NT2/D1 (cell line): ENCODE measurements around the gene KIF12.

Experiments
- DNase-seq: peaks from one replicate; pipeline ENCODE4 v3.0.0-alpha.2; 2011; ENCODE audit warnings: low read depth, low spot score
- H3K27me3 ChIP-seq: 2 replicates; pipeline ENCODE4 v1.6.0; 2011; ENCODE audit warnings: mild to moderate bottlenecking; ENCODE audit not compliant: insufficient read length, insufficient read depth
- H3K36me3 ChIP-seq: 2 replicates; pipeline ENCODE4 v1.6.1; 2011; ENCODE audit warnings: mild to moderate bottlenecking, low read length, mixed read lengths; ENCODE audit not compliant: insufficient read depth, insufficient read length
- H3K4me1 ChIP-seq: 2 replicates; pipeline ENCODE4 v1.5.1; 2011; ENCODE audit not compliant: insufficient read depth, insufficient read length
- H3K4me3 ChIP-seq: 2 replicates; pipeline ENCODE4 v1.5.1; 2011; ENCODE audit warnings: low read depth; ENCODE audit not compliant: insufficient read length
- H3K9ac ChIP-seq: 2 replicates; pipeline ENCODE4 v1.6.0; 2011; ENCODE audit warnings: low read depth; ENCODE audit not compliant: insufficient read length
- H3K9me3 ChIP-seq: 2 replicates; pipeline ENCODE4 v1.5.1; 2011; ENCODE audit warnings: mild to moderate bottlenecking, low read length; ENCODE audit not compliant: insufficient read depth
- SUZ12 ChIP-seq: IDR thresholded peaks from 2 replicates; pipeline ENCODE4 v1.6.1; 2011; ENCODE audit not compliant: insufficient read length, insufficient read depth; ENCODE audit errors: extremely low read depth
- YY1 ChIP-seq: IDR thresholded peaks from 2 replicates; pipeline ENCODE4 v1.6.1; 2011; ENCODE audit not compliant: insufficient read length, insufficient read depth
- ZNF274 ChIP-seq: IDR thresholded peaks from 2 replicates; pipeline ENCODE4 v1.6.1; 2011; ENCODE audit warnings: mild to moderate bottlenecking, low read depth, low read length

KIF12 gene

DNA sequence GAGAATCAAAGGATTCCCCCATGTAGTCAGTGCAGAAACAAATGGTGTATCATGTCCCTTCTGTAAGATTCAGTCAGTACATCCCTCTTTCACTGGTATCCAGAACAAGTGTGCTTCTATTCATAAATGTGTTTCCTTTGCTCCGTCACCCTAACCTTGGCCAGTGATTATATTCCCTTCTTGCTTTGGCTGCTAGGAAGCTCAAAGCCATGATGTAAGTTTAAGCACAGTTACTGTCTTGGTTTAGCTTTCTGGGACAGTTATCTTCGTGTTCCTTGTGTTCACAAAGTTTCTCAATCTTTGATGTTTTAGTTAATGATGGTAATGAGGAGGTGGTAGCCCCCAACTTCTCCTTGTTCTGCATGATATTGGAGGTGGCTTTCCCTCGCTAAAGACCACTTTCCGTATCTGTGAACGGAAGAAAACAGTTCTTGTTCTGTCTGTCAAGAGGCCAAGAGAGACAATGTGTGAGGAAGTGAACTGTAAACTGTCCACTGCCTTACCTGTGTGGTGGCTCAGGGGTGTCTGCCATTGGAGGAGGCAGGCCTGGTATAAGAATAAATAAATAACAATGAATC is 18.8 kb downstream of the KIF12 start:
- no peak overlapping the region for H3K9ac ChIP-seq
- H3K36me3 ChIP-seq, result no peaks in the 10 kb centered on the region
- TF ChIP-seq SUZ12, result no peak
- no peak for TF ChIP-seq ZNF274
- TF ChIP-seq YY1, result no peak
- no peak for DNase-seq
- no peaks in the 10 kb centered on the region for H3K9me3 ChIP-seq
- H3K4me1 ChIP-seq, result peaks cover 8% of the 10 kb centered on the region
- H3K27me3 ChIP-seq, result peaks cover 32% of the 10 kb centered on the region
- no peak overlapping the region for H3K4me3 ChIP-seq

DNA sequence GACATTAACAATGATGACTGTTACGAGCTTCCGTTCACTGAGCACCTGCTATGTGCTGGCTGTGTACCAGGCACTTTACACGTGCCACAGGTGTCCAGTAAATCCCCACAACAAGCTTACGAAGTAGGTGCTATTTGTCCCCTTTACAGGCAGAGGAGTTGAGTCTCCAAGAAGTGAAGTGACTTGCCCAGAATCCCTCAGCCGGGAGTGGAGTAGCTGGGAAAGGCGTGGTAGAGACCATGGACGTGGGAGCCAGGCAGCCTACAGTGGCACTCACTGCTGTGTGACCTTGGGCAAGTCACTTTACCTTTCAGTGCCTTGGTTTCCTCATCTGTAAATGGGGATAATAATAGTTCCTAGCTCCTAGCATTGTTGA is 20.3 kb downstream of the KIF12 start:
- H3K4me1 ChIP-seq, result peaks cover 8% of the 10 kb centered on the region
- no peak for DNase-seq
- TF ChIP-seq SUZ12 (no peak), ZNF274 (no peak), YY1 (no peak)

DNA sequence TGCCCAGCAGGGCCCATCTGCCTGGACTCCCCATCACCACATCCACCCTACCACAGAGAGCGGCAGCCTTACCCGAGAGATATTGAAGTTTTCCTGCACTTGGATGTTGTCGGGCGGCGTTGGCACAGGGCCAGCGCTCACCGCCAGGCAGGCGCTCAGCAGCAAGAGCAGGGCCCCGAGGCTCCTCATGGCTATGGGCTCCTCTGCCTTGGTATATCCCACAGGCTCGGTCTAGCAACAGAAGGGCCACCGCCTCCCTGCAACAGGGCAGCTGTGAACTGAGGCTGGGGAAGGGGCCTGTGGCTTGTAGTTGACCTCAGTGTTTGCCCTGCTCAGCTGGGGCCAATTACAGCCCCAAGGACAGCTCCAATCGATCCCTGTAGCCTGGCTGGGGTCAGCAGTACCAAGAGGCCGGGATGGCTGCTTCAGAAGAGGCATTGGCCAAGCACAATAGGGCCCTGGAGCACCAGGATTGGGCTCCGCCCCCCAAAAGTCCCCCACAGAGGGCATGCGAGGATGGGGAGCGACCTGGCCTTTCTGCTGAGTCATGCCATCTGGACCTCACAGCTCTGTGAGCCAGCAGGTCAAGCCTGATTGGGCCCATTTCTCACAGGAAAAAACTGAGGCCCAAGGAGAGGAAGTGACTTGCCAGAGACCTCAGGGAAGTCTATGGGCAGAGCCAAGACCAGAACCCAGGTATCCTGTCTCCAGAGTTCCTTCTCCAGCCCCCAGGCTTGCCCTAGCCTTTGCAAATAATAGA is 20.9 kb downstream of the KIF12 start, which contains the start of gene AMBP:
Gene AMBP, minus strand, starts transcription at position 280 of the 760 bp plus-strand sequence. Its CDS starts 91 bp downstream, at position 189.
- Histone ChIP-seq H3K4me3 (no peak within 1 kb of the TSS), H3K36me3 (no peaks in the 10 kb centered on the region), H3K4me1 (peaks cover 8% of the 10 kb centered on the region), H3K9me3 (no peaks in the 10 kb centered on the region), H3K27me3 (peaks cover 46% of the 10 kb centered on the region), H3K9ac (no peak within 1 kb of the TSS)
- DNase-seq, result no peak
- TF ChIP-seq SUZ12 (no peak), YY1 (no peak), ZNF274 (no peak)

More for the DNA sequence above, 20.3 kb downstream of the KIF12 start:
- Histone ChIP-seq H3K4me3 (no peak overlapping the region), H3K9me3 (no peaks in the 10 kb centered on the region), H3K9ac (no peak overlapping the region), H3K27me3 (peaks cover 46% of the 10 kb centered on the region), H3K36me3 (no peaks in the 10 kb centered on the region)

DNA sequence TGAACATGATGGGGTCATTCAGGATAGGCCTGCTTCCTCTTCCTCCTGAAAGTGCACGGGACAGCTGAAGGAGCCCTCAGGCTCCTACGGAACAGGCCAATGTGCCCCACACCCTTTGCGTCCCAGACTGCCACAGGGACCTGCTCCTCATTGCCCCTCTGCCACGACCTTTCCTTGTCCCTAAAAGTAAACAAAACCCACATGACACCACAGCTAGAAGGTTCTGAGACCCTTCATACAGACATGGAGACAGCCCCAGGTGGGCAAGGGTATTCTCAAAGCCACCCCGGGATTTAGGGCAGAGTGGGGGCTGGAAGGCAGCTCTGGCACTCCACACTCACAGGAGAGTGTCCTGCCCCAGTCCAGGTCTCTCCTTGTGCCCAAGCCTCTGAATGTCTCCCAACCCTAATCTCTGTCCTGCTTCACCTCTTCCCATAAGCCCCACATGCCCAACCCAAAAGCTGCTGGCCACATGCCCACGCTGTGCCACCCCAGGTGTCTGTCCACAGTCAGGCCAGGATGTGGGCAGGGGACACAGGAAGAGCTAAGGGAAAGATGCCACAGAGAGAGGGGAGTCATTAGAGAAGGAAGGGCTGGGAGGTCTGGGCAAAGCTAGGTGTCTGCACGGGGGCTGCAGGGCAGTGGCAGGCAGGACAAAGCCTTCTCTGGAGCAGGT is 21.8 kb downstream of the KIF12 start:
- Histone ChIP-seq H3K36me3 (no peaks in the 10 kb centered on the region), H3K9ac (no peak overlapping the region), H3K4me1 (peaks cover 8% of the 10 kb centered on the region), H3K4me3 (no peak overlapping the region), H3K27me3 (peaks cover 45% of the 10 kb centered on the region), H3K9me3 (no peaks in the 10 kb centered on the region)
- no peak for DNase-seq
- no peak for TF ChIP-seq YY1

DNA sequence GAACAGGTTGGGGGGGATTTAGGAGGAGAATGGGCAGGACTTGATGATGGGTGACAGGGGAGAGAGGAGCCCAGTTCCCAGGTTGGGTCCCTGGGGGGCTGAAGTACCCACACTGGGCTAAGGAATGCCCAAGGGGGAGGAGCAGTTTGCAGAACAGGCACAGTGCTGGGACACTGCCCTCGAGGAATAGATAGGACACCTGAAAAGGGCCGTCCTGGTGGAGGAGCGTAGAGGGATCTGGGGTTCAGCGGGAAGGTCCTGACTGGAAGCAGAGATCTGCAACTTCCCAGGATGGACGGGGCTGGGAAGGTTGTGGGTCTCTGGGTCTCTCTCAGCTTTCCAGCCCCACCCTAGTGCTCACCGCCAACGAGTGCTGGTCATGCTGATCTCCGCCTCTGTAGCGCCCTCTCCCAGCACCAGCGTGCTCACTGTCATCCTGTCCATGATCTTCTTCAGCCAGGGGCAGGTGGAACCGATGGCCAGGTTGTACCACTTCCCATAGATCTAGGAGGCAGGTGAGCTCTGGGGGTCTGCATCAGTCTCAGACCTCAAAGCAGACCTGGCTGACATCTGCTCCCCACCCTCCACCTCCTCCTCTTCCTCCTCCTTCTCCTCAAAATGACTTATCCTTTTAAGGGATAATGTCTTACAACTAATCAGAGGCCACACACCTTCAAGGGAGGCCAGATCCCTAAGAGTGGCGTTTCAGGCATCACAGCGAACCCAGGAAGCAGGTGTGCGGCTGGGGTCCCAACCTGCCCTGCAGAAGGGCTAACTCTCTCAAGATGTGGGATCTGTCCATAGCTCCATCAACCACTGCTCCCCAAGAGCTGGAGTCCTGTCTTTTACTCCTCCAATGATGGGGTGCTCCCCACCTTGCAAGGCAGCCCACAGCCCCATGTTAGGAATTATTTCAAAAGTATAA is 22.6 kb downstream of the KIF12 start:
- no peak for DNase-seq
- Histone ChIP-seq H3K36me3 (no peaks in the 10 kb centered on the region), H3K9ac (no peak overlapping the region), H3K4me3 (no peak overlapping the region), H3K9me3 (no peaks in the 10 kb centered on the region), H3K27me3 (peaks cover 40% of the 10 kb centered on the region), H3K4me1 (peaks cover 8% of the 10 kb centered on the region)
- TF ChIP-seq ZNF274, result no peak

DNA sequence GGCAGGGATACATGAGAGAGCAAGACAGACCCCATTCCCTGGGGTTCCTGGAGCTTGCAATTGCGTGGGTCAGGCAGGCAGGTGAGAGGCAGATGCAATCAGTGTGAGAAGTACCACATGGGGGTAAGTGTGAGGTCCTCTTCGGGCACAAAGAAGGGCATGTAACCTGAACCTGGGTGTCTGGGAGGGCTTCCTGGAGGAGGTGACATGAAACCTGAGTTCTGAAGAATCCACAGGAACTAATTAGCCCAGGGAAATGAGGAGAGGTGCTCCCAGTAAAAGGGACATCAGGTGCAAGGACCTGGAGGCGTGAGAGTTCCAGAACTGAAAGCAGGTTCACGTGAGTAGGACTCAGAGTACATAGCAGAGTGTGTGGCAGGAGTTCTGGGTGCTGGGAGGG is 23.5 kb downstream of the KIF12 start:
- H3K9me3 ChIP-seq, result no peaks in the 10 kb centered on the region
- no peak overlapping the region for H3K4me3 ChIP-seq
- TF ChIP-seq ZNF274, result no peak
- no peak for TF ChIP-seq YY1
- no peak for TF ChIP-seq SUZ12
- H3K4me1 ChIP-seq, result peaks cover 9% of the 10 kb centered on the region
- H3K36me3 ChIP-seq, result no peaks in the 10 kb centered on the region
- H3K27me3 ChIP-seq, result peaks cover 40% of the 10 kb centered on the region
- no peak for DNase-seq
- H3K9ac ChIP-seq, result no peak overlapping the region
